ENCODE data around the gene DEPDC1.
"Not testable (repeated sequence)": the region's sequence is repeated elsewhere in the genome, so short reads cannot be mapped to it uniquely, and the experiment has no call there.

The DEPDC1 gene

GRCh38 chr1:68476626-68477025 is 20.3 kb downstream of the DEPDC1 start:
- DNase-seq, result not testable (repeated sequence)

DNA sequence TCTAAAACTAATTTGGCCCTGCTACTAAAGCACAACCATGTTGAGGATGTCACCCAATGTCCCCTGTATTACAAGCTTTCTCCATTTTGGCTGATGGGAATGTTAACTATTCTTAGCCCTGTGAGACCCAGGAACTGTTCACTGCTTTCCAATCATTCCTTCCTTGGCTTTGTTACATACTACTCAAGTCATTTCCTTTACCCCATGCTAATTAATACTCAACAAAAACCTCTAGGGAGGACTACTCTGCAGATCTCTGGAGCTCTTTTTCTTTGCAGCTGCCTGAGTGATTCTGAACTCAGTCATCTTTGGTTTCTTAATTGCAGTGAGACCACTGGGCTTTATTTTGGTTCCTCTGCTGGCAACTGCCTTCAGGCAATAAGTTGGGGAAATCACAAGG is 23.8 kb downstream of the DEPDC1 start:
- DNase-seq, result no peak

DNA sequence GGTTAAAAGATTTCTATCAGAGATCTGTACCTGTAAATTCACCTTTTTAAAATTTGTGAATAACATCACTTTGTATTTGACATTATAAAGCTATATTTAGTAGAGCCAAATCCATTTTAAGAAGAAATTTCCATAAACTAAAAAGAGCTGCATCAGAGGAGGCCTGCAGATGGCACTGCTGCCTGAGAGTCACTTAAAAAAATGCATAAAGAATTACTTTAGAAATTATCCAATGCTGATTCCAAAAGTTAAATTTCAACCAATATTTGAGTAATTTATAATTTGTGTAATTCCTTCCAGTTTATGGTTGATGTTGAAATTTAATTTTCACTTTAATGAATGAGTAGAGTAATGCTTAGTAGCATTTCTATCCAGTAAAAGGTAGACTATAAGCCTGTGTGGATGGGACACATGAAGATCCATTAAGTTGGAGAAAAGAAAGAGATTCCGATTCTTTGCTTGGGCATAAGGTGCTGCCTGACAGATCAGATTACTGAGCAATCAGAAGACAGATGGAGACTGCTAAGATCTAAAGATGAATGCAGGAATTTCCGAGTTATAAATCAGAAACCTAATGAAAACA is 26.4 kb downstream of the DEPDC1 start:
- DNase-seq, result no peak

DNA sequence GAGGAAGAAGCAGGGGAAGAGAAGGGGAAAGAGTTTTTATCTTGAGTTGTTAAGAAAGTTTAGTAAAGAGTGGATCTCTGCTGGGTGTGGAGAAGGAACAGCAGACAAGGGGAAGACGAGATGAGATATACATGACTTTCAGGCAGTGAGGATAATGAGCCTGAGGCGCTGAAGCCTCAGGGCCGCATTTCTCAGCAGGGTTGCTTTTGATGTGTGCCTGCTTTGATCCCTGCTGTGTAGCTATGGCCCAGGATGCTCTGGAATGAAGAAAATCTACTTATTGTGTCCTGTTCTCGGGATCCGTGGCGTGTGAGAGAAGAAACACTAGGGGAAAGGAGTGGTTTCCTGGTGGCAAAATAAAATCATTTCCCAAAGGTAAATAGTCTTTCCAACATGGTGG is 32.0 kb downstream of the DEPDC1 start:
- DNase-seq, result no peak

- no peak for DNase-seq
Observed at GRCh38 chr1:68460935-68461334, 35.9 kb downstream of the DEPDC1 start.

GRCh38 chr1:68459796-68460195 is 37.1 kb downstream of the DEPDC1 start:
- DNase-seq, result no peak

DNA sequence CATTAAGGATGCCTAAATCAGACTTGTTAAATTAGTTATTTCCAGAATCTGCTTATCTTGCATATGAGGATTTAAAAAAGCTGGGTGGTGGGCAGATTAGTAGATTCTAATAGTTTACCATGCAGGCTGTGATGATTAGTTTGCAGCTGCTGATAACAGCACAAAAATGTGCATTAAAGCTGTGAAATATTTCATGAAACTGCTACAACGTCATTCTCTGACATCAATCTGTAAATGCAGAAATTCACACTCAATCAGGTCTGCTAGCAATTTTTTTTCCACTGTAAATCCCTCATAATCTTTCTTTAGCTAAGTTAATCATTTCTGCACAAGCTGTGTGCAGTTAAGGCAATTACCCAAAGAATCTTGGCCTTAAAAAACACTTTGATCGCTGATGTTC is 37.8 kb downstream of the DEPDC1 start:
- no peak for DNase-seq

- no peak for DNase-seq
Observed at GRCh38 chr1:68456202-68456601, 40.7 kb downstream of the DEPDC1 start.

GRCh38 chr1:68454534-68454933 is 42.3 kb downstream of the DEPDC1 start:
- no peak for DNase-seq

DNA sequence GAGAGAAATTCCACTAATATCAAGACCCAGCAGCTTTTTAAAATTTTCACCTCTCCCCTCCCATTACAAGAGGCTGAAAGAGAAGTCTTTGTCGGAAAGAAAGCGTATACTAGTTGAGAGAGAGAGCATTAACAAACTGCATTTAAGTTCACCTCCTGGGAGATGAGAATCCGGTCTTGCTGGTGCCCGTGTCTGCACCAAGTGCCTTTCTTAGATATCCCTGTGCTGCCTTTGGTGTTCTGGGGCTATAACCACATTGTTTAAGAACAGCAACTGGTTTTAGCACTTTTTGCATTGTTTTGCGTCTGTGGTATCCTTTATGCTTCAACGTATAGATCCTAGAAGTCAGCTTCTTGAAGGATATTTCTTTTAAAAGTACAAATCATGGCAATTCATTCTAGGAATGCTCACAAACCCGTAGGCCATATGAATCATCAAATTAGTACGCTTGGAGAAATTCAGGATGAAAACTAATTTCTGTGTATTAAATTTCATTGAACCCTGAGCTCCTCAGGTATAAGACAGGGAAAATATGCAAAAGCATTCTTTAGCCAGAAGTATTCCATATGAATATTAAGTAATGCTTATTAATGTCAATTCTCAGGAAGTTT is 43.7 kb downstream of the DEPDC1 start:
- no peak for DNase-seq

- no peak for DNase-seq
Observed at GRCh38 chr1:68449901-68450300, 47.0 kb downstream of the DEPDC1 start, which contains the start of gene RPE65. RPE65 (minus strand) TSS chr1:68449954; CDS start chr1:68449905, 49 bp downstream.

- no peak for DNase-seq
Observed at GRCh38 chr1:68448365-68448764, 48.5 kb downstream of the DEPDC1 start.

DNA sequence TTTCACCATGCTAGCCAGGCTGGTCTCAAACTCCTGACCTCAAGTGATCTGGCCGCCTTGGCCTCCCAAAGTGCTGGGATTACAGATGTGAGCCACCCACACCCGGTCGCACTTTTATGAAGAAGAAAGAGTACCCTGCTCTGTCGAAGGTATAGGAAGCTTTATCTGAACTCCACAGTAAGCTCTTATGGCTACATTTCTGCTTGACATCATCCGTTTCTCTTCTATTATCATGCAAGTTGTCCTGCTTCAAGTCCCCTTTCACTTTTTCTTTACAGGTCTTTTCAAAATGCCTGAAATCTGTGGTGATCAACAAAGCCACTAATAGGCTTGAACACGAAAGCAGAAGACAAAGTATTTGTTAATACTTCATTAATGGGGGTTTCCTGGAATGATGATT is 51.2 kb downstream of the DEPDC1 start:
- no peak for DNase-seq

DNA sequence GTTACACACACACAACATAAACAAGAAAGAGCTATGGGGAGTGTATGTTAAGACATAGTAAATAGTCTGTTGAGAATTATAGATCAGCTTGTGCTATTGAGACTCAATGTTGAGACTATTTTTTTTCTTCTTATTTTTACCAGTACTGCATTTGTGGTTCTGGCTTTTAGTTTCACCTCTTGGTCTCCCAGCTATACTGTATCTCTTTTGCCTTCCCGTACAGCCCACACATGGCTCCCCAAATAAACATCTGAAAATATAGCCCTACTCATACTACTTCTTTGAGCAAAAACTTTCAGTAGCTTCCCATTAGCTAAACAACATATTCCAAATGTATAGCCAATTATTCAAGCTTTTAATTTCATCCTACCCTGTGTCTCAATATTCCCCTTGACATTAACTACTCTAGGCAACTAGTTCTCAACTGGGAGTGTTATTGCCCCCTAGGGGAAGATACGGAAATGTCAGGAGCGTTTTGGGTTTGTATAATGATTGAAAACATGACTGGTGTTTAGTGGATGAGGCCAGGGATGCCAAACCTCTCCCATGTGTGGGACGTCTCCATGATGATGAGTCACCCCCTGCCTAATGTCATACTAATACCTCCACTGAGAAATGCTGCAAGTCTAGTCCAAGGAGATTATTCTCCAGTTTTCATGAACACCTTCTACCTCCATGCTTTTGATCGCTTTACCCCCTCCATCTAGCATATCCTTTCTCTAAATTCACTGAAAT is 53.9 kb downstream of the DEPDC1 start:
- no peak for DNase-seq

DNA sequence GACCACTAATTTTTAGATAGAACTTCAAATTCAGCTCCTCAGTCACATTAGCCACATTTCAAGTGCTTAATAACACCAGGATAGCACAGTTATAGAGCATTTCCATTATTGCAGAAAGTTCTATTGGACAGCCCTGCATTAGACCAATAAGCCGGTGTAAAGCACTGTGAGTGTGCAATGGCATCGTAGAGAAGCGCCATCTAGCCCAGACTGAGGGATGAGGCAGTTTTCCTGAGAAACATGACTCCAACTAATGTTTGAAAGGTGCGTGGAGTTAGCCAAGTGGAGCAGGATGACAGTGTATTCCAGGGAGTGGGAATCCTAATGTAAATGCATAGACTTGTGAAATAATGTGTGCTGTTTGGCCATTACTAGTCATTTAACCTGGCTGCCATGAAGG is 54.9 kb downstream of the DEPDC1 start:
- DNase-seq, result no peak

DNA sequence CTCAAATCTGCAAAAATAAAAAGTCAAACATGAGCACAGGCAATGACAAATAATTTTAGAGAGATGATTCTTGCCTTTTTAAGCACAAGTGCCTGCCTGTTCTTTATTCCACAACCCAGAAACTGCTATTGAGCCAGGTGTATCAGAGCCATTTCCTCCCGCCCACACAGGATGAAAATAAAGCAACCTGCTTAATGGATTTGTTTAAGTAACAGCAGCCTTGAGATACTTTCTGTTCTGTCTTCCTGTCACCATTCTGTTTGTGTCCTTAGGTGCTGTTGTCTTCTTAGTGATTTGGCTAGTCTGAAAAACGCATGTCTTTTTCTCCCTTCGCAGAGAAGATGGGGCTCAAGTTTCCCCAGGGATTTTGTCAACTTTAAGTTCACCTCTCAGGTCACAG is 58.6 kb downstream of the DEPDC1 start:
- no peak for DNase-seq

- DNase-seq, result no peak
Observed at GRCh38 chr1:68433395-68433794, 63.5 kb downstream of the DEPDC1 start.

GRCh38 chr1:68431076-68431475 is 65.8 kb downstream of the DEPDC1 start:
- DNase-seq, result no peak

DNA sequence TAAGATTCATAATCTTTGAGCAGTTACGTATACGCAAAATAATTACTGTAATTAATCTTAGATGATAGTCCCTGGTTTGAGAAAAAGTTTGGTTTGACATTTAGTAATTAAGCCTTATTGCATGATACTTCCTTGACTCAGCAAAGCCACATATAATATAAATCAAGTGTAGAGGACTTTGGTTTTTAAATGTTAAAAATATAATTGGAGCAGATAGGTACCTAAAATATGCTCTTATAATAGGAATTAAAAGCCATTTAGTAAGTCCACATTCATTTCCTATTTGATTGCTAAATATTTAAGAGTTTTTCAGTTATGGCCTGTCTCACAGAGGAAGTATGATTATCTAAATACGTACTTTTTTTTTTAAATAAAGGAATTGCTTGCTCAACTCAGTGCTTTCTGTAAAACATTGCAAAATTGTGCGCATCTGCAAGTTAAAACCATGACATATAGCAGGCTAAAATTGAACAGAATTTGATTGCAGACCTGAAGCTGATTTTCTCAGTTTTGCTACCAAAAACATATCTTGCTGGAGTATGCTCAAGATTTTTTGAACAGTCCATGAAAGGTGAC is 67.6 kb downstream of the DEPDC1 start:
- no peak for DNase-seq

- DNase-seq, result no peak
Observed at GRCh38 chr1:68426594-68426993, 70.3 kb downstream of the DEPDC1 start.
